GM12892 (cell line): ENCODE measurements around the gene USP16.

Experiments
- DNase-seq: peaks from one replicate; pipeline ENCODE4 v3.0.0; 2011; ENCODE audit not compliant: insufficient read length
- FAIRE-seq: peaks from 2 replicates; lab custom pipeline; 2011; peaks lifted over from hg19 to GRCh38; lab: Jason Lieb, UNC
- POLR2A ChIP-seq: IDR thresholded peaks from 2 replicates; pipeline ENCODE4 v1.6.1; 2011; ENCODE audit warnings: low read depth, low read length, control low read depth
- POLR2AphosphoS5 ChIP-seq: IDR thresholded peaks from 2 replicates; pipeline ENCODE4 v1.6.1; 2011; ENCODE audit warnings: low read depth, low read length, control low read depth
- TAF1 ChIP-seq: IDR thresholded peaks from 2 replicates; pipeline ENCODE4 v1.6.1; 2011; ENCODE audit warnings: low read depth, mild to moderate bottlenecking, control low read depth, low read length, borderline replicate concordance

Gene USP16

GRCh38 chr21:29092102-29092959 is 67.9 kb downstream of the USP16 start:
- no peak for DNase-seq

DNA sequence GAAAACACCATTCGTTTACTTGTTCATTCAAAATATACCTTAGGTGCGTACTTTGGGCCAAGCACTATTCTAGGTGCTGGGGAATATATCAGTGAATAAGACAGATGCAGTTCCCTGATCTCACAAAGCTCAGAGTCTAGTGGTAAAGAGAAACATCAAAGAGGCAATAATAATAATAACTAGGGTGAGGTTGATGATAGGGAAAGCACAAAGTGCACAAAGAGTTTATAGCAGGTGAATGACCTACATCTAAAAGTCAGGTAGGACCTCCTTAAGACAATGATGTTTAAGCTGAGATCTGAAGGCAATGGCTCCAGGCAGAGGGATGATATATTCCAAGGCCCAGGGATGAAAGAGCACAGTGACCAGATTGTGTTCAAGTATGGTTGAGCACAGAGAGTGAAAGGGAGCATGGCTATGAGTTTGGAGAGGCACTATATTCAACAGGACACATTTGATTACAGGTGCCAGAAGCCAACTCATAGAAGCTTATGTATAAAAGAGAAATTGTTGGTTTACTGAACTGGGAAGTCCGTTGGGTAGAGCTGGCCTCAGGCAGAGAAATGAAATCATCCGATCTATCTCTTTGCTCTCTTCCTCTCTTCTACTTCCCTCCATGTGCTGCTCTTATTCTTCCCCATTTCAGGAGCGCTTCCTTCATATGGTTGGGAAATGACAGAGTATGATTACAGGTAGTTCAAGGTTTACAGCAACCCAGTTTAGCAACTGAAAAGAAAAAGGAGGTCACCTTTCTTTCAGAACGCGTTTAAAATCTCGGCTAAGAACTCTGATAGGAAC is 71.9 kb downstream of the USP16 start:
- no peak for DNase-seq
- FAIRE-seq, result no peak
- TF ChIP-seq POLR2AphosphoS5, result no peak
- no peak for TF ChIP-seq POLR2A
- no peak for TF ChIP-seq TAF1

More at GRCh38 chr21:29092102-29092959, 67.9 kb downstream of the USP16 start:
- no peak for TF ChIP-seq POLR2A
- TF ChIP-seq POLR2AphosphoS5, result no peak
- no peak for TF ChIP-seq TAF1
- FAIRE-seq, result no peak

DNA sequence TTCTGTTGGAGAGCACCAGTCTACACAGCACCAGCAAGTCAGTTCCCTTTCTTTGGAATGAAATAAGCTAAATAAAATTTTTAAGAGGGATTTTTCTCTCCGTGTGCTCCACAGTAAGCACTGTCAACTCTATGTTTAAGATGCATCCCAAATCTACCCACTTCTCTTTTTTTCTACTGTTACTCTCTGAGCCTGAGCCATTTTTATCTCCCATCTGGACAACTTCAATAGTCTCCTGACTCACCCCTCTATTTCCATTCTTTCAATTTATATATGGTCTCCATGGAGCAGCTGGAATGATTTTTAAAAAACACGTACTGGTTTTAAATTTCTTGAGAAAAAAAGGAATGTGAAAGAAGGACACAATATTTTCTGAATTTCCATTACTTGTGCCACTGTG is 73.7 kb downstream of the USP16 start:
- FAIRE-seq, result no peak
- DNase-seq, result no peak
- no peak for TF ChIP-seq POLR2A
- TF ChIP-seq POLR2AphosphoS5, result no peak
- no peak for TF ChIP-seq TAF1

DNA sequence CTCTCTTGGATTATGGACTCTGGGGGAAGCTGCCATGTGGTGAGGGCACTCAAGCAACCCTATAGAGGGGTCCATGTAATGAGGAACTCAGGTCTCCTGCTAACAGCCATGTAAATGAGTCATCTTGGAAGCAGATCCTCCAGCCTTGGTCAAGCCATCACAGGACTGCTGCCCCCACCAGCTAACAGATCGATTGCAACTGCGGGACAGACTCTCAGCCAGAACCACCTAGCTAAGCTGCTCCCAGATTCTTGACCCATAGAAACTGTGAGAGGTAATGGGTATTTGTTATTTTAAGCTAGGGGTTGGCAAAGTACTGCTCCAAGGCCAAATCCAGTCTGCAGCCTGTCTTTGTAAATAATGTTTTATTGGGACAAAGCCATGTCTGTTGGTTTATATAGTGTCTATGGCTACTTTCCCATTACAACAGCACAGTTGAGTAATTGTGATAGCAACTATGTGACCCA is 78.4 kb downstream of the USP16 start:
- DNase-seq, result no peak
- TF ChIP-seq POLR2AphosphoS5, result no peak
- no peak for TF ChIP-seq TAF1
- TF ChIP-seq POLR2A, result no peak
- no peak for FAIRE-seq
